ENCODE data around the gene EXOC3L1. TPM values are rescaled to one million over a fixed set of nuclear protein-coding genes. Genes with fewer than 3 reads are reported as not detected.
A peak's percentile ranks its signal among the peaks of the same experiment; 100 is the strongest.

EXOC3L1 gene
- total RNA-seq, 1 experiment from 2014 or later, result 0.61 TPM

DNA sequence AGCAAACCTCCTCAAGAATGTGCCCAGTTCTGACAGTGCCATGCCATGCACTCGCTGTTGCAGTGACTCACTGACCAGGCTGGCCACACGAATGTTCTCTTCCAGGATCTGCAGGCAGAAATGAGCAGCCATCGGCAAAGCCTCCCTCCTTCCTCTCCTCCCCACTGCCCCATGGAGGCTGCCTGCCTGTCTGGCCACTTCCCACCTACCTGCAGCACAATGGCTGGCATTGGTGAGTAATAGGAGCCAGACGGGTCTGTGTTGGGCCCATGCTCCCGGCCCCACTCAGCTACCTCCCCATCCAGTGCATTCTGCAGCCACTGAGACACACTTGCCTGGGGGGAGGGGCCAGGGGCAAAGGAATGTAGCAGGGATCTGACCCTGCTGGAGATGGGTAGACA lies 3.4 kb downstream of the EXOC3L1 start:
- no peaks in the 10 kb centered on the region for H3K27me3 ChIP-seq (replicated peaks; ENCODE audit: control insufficient read depth, insufficient read depth, low read length)
- H3K36me3 Mint-ChIP-seq (ENCODE audit: insufficient read depth, unreplicated experiment), result peaks cover 12% of the 10 kb centered on the region
- intact Hi-C loops (cut with micrococcal nuclease; ENCODE audit: unreplicated experiment), result loop anchor here (1.0 kb wide), 1 partner anchor 12 kb away; no protein-coding TSS in a partner anchor
- DNase-seq, result peak; percentile 67 to 77
- no peak overlapping the region for H3K4me3 Mint-ChIP-seq (ENCODE audit: unreplicated experiment)
- peaks cover 12% of the 10 kb centered on the region for H3K4me1 Mint-ChIP-seq (ENCODE audit: low read depth, unreplicated experiment)
- no TSS peak for BruUV-seq (replicated peaks)
- no peaks in the 10 kb centered on the region for H3K36me3 ChIP-seq (ENCODE audit: control insufficient read depth, insufficient read depth, low read length)
- H3K9me3 Mint-ChIP-seq (ENCODE audit: unreplicated experiment), result no peaks in the 10 kb centered on the region
- H3K9me3 ChIP-seq, result no peaks in the 10 kb centered on the region
- no peak overlapping the region for H3K4me3 ChIP-seq (ENCODE audit: low read depth, low read length)
- CTCF ChIA-PET, result interaction anchor here (0.5 kb wide), 1 partner anchor 230 kb away, joined by 3 read pairs; no protein-coding TSS in a partner anchor
- POLR2A ChIA-PET, result no interaction called here
- peaks cover 45% of the 10 kb centered on the region for H3K4me1 ChIP-seq
- no peak overlapping the region for H3K27ac Mint-ChIP-seq (ENCODE audit: unreplicated experiment)
- H3K27me3 Mint-ChIP-seq (ENCODE audit: insufficient read depth, unreplicated experiment), result peaks cover 3% of the 10 kb centered on the region
- TF ChIP-seq, protein P1, sequence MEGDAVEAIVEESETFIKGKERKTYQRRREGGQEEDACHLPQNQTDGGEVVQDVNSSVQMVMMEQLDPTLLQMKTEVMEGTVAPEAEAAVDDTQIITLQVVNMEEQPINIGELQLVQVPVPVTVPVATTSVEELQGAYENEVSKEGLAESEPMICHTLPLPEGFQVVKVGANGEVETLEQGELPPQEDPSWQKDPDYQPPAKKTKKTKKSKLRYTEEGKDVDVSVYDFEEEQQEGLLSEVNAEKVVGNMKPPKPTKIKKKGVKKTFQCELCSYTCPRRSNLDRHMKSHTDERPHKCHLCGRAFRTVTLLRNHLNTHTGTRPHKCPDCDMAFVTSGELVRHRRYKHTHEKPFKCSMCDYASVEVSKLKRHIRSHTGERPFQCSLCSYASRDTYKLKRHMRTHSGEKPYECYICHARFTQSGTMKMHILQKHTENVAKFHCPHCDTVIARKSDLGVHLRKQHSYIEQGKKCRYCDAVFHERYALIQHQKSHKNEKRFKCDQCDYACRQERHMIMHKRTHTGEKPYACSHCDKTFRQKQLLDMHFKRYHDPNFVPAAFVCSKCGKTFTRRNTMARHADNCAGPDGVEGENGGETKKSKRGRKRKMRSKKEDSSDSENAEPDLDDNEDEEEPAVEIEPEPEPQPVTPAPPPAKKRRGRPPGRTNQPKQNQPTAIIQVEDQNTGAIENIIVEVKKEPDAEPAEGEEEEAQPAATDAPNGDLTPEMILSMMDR (IDR thresholded peaks at IDR 0.05; ENCODE audit: insufficient read depth in 1 of 2, low read depth in 1 of 2, low read length in 1 of 2, severe bottlenecking in 1 of 2, unreplicated experiment in 1 of 2), result no peak

GRCh38 chr16:67185651-67186134 lies 4.2 kb downstream of the EXOC3L1 start:
- DNase-seq, result no peak
- no peaks in the 10 kb centered on the region for H3K27me3 ChIP-seq (replicated peaks; ENCODE audit: control insufficient read depth, insufficient read depth, low read length)
- no peak overlapping the region for H3K4me3 ChIP-seq (ENCODE audit: low read depth, low read length)
- Mint-ChIP-seq H3K4me3 (ENCODE audit: unreplicated experiment) (no peak overlapping the region), H3K27ac (ENCODE audit: unreplicated experiment) (peak overlapping the region; percentile 10), H3K27me3 (ENCODE audit: insufficient read depth, unreplicated experiment) (peaks cover 3% of the 10 kb centered on the region), H3K4me1 (ENCODE audit: low read depth, unreplicated experiment) (peaks cover 7% of the 10 kb centered on the region), H3K36me3 (ENCODE audit: insufficient read depth, unreplicated experiment) (peaks cover 8% of the 10 kb centered on the region), H3K9me3 (ENCODE audit: unreplicated experiment) (no peaks in the 10 kb centered on the region)
- ChIA-PET POLR2A (interaction anchor here (1.0 to 3.1 kb wide), 2 partner anchors 13 to 15 kb away, joined by 3 to 10 read pairs; partner anchors contain the start of gene NOL3), CTCF (interaction anchor here (0.6 to 3.2 kb wide), 14 partner anchors 10 to 232 kb away, joined by 3 to 39 read pairs (median 6); partner anchors contain the start of genes ELMO3, FBXL8, NOL3 and TRADD)
- H3K4me1 ChIP-seq, result peaks cover 40% of the 10 kb centered on the region
- H3K9me3 ChIP-seq, result no peaks in the 10 kb centered on the region
- intact Hi-C loops (cut with micrococcal nuclease; ENCODE audit: unreplicated experiment), result loop anchor here (1.0 to 2.0 kb wide), 7 partner anchors 11 to 239 kb away; partner anchors contain the start of gene ELMO3
- TF ChIP-seq, protein P1 (IDR thresholded peaks at IDR 0.05; ENCODE audit: insufficient read depth in 1 of 2, low read depth in 1 of 2, low read length in 1 of 2, severe bottlenecking in 1 of 2, unreplicated experiment in 1 of 2), result peak in 1 of 2 experiments; percentile 18
- no TSS peak for BruUV-seq (replicated peaks)
- H3K36me3 ChIP-seq (ENCODE audit: control insufficient read depth, insufficient read depth, low read length), result no peaks in the 10 kb centered on the region

GRCh38 chr16:67184995-67185650 lies 4.8 kb downstream of the EXOC3L1 start:
- H3K36me3 ChIP-seq (ENCODE audit: control insufficient read depth, insufficient read depth, low read length), result no peaks in the 10 kb centered on the region
- peak overlapping the region; percentile 10 for H3K27ac Mint-ChIP-seq (ENCODE audit: unreplicated experiment)
- peaks cover 8% of the 10 kb centered on the region for H3K36me3 Mint-ChIP-seq (ENCODE audit: insufficient read depth, unreplicated experiment)
- ChIA-PET POLR2A (interaction anchor here (0.6 to 3.1 kb wide), 3 partner anchors 13 to 151 kb away, joined by 3 to 10 read pairs (median 5); partner anchors contain the start of gene NOL3), CTCF (interaction anchor here (0.5 to 3.2 kb wide), 20 partner anchors 9 to 231 kb away, joined by 3 to 39 read pairs (median 5); partner anchors contain the start of genes B3GNT9, ELMO3, FBXL8 and FHOD1)
- peaks cover 40% of the 10 kb centered on the region for H3K4me1 ChIP-seq
- intact Hi-C loops (cut with micrococcal nuclease; ENCODE audit: unreplicated experiment), result loop anchor here (1.0 to 2.0 kb wide), 6 partner anchors 14 to 238 kb away; partner anchors contain the start of gene ELMO3
- H3K4me1 Mint-ChIP-seq (ENCODE audit: low read depth, unreplicated experiment), result peaks cover 7% of the 10 kb centered on the region
- TF ChIP-seq, protein P1 (IDR thresholded peaks at IDR 0.05; ENCODE audit: insufficient read depth in 1 of 2, low read depth in 1 of 2, low read length in 1 of 2, severe bottlenecking in 1 of 2, unreplicated experiment in 1 of 2), result peak; percentile 91 to 96
- peak; percentile 95 to 97 for DNase-seq
- no peaks in the 10 kb centered on the region for H3K27me3 ChIP-seq (replicated peaks; ENCODE audit: control insufficient read depth, insufficient read depth, low read length)
- H3K9me3 ChIP-seq, result no peaks in the 10 kb centered on the region
- no TSS peak for BruUV-seq (replicated peaks)
- H3K9me3 Mint-ChIP-seq (ENCODE audit: unreplicated experiment), result no peaks in the 10 kb centered on the region
- H3K4me3 Mint-ChIP-seq (ENCODE audit: unreplicated experiment), result no peak overlapping the region
- H3K27me3 Mint-ChIP-seq (ENCODE audit: insufficient read depth, unreplicated experiment), result peaks cover 3% of the 10 kb centered on the region
- H3K4me3 ChIP-seq (ENCODE audit: low read depth, low read length), result peak overlapping the region; percentile 90

Data from Caco-2 (cell line).